ENCODE data around the gene HMGB1. TPM values are rescaled to one million over a fixed set of nuclear protein-coding genes. Genes with fewer than 3 reads are reported as not detected.

HMGB1 gene
- total RNA-seq, 1 experiment from 2014 or later, result 567 TPM

GRCh38 chr13:30442926-30443325 is 22.8 kb downstream of the HMGB1 start:
- Histone ChIP-seq H3K9me2 (replicated peaks; ENCODE audit: low read length) (no peaks in the 10 kb centered on the region), H3K9me3 (ENCODE audit: low read length) (no peaks in the 10 kb centered on the region), H3K27me3 (ENCODE audit: low read length) (no peaks in the 10 kb centered on the region), H2AFZ (ENCODE audit: low read length) (no peak overlapping the region), H3K4me2 (ENCODE audit: low read length) (no peak overlapping the region), H3K4me1 (ENCODE audit: insufficient read depth, low read length) (no peaks in the 10 kb centered on the region; the same call in 1 of the 2 replicates), H4K20me1 (ENCODE audit: low read length) (no peaks in the 10 kb centered on the region), H3K79me2 (ENCODE audit: low read length) (no peaks in the 10 kb centered on the region), H3K4me3 (ENCODE audit: low read length) (no peak overlapping the region), H3K36me3 (ENCODE audit: low read depth, low read length) (no peaks in the 10 kb centered on the region), H3K9ac (ENCODE audit: low read length) (no peak overlapping the region), H3K27ac (ENCODE audit: low read length) (no peak overlapping the region), H3F3A (ENCODE audit: low read length, unreplicated experiment) (no peaks in the 10 kb centered on the region)
- BruUV-seq (replicated peaks), result no TSS peak
- POLR2A ChIA-PET (ENCODE audit: unreplicated experiment), result interaction anchor here (0.7 kb wide), 1 partner anchor 126 kb away, joined by 3 read pairs; no protein-coding TSS in a partner anchor
- TF ChIP-seq EZH2 (IDR thresholded peaks at IDR 0.05; ENCODE audit: low read length, unreplicated experiment) (no peak), CTCF (conservative IDR thresholded peaks at IDR 0.05; ENCODE audit: low read depth, low read length) (no peak), EZH2phosphoT487 (IDR thresholded peaks at IDR 0.05; ENCODE audit: borderline replicate concordance, low read length) (no peak)
- ATAC-seq, result no peak
- DNase-seq, result no peak
- intact Hi-C loops (cut with micrococcal nuclease), result no loop called here
- CTCF ChIA-PET, result no interaction called here

DNA sequence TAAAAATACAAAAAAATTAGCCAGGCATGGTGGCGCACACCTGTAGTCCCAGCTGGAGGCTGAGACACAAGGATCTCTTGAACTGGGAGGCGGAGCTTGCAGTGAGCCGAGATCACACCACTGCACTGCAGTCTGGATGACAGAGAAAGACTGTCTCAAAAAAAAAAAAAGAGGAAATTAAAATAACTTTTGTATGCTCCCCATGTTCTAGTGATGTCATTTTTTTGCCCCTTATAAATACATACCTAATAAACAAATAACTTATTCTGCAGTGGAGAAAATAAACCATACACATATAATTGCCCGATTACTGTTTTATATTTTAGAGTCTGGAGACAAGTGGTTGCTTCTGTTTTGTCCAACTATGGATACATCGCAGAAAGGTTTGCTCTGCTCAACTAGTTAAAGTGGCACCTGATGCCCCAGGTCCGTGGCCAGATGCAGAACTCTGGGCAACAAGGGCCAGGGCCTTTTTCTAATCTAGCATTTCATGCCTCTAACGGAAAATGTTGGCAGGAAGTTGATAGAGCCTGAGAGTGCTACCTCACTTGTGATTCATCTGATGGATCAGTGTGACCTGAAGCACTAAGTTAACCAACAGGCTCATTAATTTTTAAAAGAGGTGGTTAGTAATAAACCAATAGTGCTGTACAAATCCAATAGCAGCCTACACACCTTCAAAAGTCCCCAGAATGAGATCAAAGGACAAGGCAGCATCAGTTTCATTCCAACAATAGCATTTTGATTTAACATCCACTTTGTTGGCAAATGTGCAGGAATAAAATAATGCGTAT is 24.6 kb downstream of the HMGB1 start:
- ChIA-PET POLR2A (ENCODE audit: unreplicated experiment) (no interaction called here), CTCF (no interaction called here)
- H3K4me1 ChIP-seq (ENCODE audit: insufficient read depth, low read length), result no peaks in the 10 kb centered on the region; the same call in 1 of the 2 replicates
- no peak overlapping the region for H3K4me3 ChIP-seq (ENCODE audit: low read length)
- no peaks in the 10 kb centered on the region for H3K36me3 ChIP-seq (ENCODE audit: low read depth, low read length)
- no peak overlapping the region for H3K9ac ChIP-seq (ENCODE audit: low read length)
- no peak overlapping the region for H2AFZ ChIP-seq (ENCODE audit: low read length)
- TF ChIP-seq EZH2 (IDR thresholded peaks at IDR 0.05; ENCODE audit: low read length, unreplicated experiment) (no peak), EZH2phosphoT487 (IDR thresholded peaks at IDR 0.05; ENCODE audit: borderline replicate concordance, low read length) (no peak), CTCF (conservative IDR thresholded peaks at IDR 0.05; ENCODE audit: low read depth, low read length) (no peak)
- no peaks in the 10 kb centered on the region for H3K9me2 ChIP-seq (replicated peaks; ENCODE audit: low read length)
- intact Hi-C loops (cut with micrococcal nuclease), result no loop called here
- BruUV-seq (replicated peaks), result no TSS peak
- DNase-seq, result no peak
- H3K9me3 ChIP-seq (ENCODE audit: low read length), result no peaks in the 10 kb centered on the region
- no peaks in the 10 kb centered on the region for H3F3A ChIP-seq (ENCODE audit: low read length, unreplicated experiment)
- ATAC-seq, result no peak
- H3K4me2 ChIP-seq (ENCODE audit: low read length), result no peak overlapping the region
- H3K27ac ChIP-seq (ENCODE audit: low read length), result no peak overlapping the region
- H3K79me2 ChIP-seq (ENCODE audit: low read length), result no peaks in the 10 kb centered on the region
- no peaks in the 10 kb centered on the region for H4K20me1 ChIP-seq (ENCODE audit: low read length)
- H3K27me3 ChIP-seq (ENCODE audit: low read length), result no peaks in the 10 kb centered on the region

GRCh38 chr13:30438286-30438685 is 27.4 kb downstream of the HMGB1 start:
- ChIA-PET CTCF (no interaction called here), POLR2A (ENCODE audit: unreplicated experiment) (no interaction called here)
- ATAC-seq, result no peak
- no peak overlapping the region for H3K4me2 ChIP-seq (ENCODE audit: low read length)
- H3K4me3 ChIP-seq (ENCODE audit: low read length), result no peak overlapping the region
- H4K20me1 ChIP-seq (ENCODE audit: low read length), result no peaks in the 10 kb centered on the region
- no peak for DNase-seq
- no peak for TF ChIP-seq CTCF (conservative IDR thresholded peaks at IDR 0.05; ENCODE audit: low read depth, low read length)
- no peak for TF ChIP-seq EZH2phosphoT487 (IDR thresholded peaks at IDR 0.05; ENCODE audit: borderline replicate concordance, low read length)
- no peak for TF ChIP-seq EZH2 (IDR thresholded peaks at IDR 0.05; ENCODE audit: low read length, unreplicated experiment)
- H3F3A ChIP-seq (ENCODE audit: low read length, unreplicated experiment), result no peaks in the 10 kb centered on the region
- H2AFZ ChIP-seq (ENCODE audit: low read length), result no peak overlapping the region
- intact Hi-C loops (cut with micrococcal nuclease), result no loop called here
- H3K9me2 ChIP-seq (replicated peaks; ENCODE audit: low read length), result no peaks in the 10 kb centered on the region
- H3K79me2 ChIP-seq (ENCODE audit: low read length), result no peaks in the 10 kb centered on the region
- no peaks in the 10 kb centered on the region for H3K9me3 ChIP-seq (ENCODE audit: low read length)
- H3K27me3 ChIP-seq (ENCODE audit: low read length), result no peaks in the 10 kb centered on the region
- H3K36me3 ChIP-seq (ENCODE audit: low read depth, low read length), result no peaks in the 10 kb centered on the region
- H3K9ac ChIP-seq (ENCODE audit: low read length), result no peak overlapping the region
- no peaks in the 10 kb centered on the region; the same call in 1 of the 2 replicates for H3K4me1 ChIP-seq (ENCODE audit: insufficient read depth, low read length)
- H3K27ac ChIP-seq (ENCODE audit: low read length), result no peak overlapping the region
- BruUV-seq (replicated peaks), result no TSS peak
